Esophagus squamous epithelium (tissue), 5 donors: Measurements from ENCODE around the gene PLXND1. TPM values are rescaled to one million over a fixed set of nuclear protein-coding genes. Genes with fewer than 3 reads are reported as not detected.

ENCODE experiments used
- DNase-seq: peaks from one replicate; lab custom pipeline; 2025; lab: John Stamatoyannopoulos, UW
- H3K27ac ChIP-seq, 4 donors: fragments of 200-600 bp; sonication (generic); one replicate each; pipeline ENCODE4 v1.5.1; 2016 to 2019; ENCODE audit warnings: mild to moderate bottlenecking in 1 of 4
- H3K27me3 ChIP-seq, 4 donors: fragments of 200-600 bp; sonication (generic); 1 replicate in 3 of 4; 2 replicates in 1 of 4; pipeline versions ENCODE4 v1.5.1 to v1.6.0; 2017 to 2021; ENCODE audit warnings: antibody characterized with exemption in 1 of 4
- H3K36me3 ChIP-seq, 3 donors: fragments of 200-600 bp; sonication (generic); one replicate each; pipeline ENCODE4 v1.5.1; 2016 to 2019
- H3K4me1 ChIP-seq, 3 donors: fragments of 200-600 bp; sonication (generic); one replicate each; pipeline ENCODE4 v1.5.1; 2017 to 2019
- H3K4me3 ChIP-seq, 4 donors: fragments of 200-600 bp; sonication (generic); 1 replicate in 3 of 4; 2 replicates in 1 of 4; pipeline ENCODE4 v1.5.1; 2016 to 2019; ENCODE audit warnings: mild to moderate bottlenecking in 2 of 4, moderate library complexity in 1 of 4
- H3K9me3 ChIP-seq, 3 donors: fragments of 200-600 bp; sonication (generic); one replicate each; pipeline ENCODE4 v1.5.1; 2016 to 2019
- CTCF ChIP-seq, 6 experiments: fragments of 450-650 bp in 4 of 6; fragments of 200-600 bp in 2 of 6; sonication (generic) in 2 of 6; IDR thresholded peaks; one replicate each; pipeline ENCODE4 v1.5.1; 2016 to 2019; ENCODE audit warnings: antibody characterized with exemption in 6 of 6, mild to moderate bottlenecking in 4 of 6, moderate library complexity in 4 of 6
- POLR2A ChIP-seq, 4 donors: fragments of 450-650 bp; IDR thresholded peaks; one replicate each; pipeline ENCODE4 v1.6.1; 2017; ENCODE audit warnings: antibody characterized with exemption in 4 of 4, mild to moderate bottlenecking in 4 of 4, moderate library complexity in 3 of 4
- WGBS, 2 donors: methylation state at CpG; one replicate each; pipeline ENCODE4 v1.1.5; 2018; 5-methylcytosine and 5-hydroxymethylcytosine counted together
- intact Hi-C: fragments of 100-400 bp; cut with DNase I; formaldehyde crosslinking; loops from one replicate; pipeline ENCODE4 v1.15.0; 2022
- total RNA-seq, 4 donors: library from RNA; depleted of rRNA; stranded (reverse); fragments of >200 nt; gene quantifications; one replicate each; pipeline ENCODE4 v1.1.0, GENCODE V29; 2016
- donor health status: DM: yes; HTN: yes; CAD: no.

PLXND1 gene
- total RNA-seq, 4 donors from 2014 or later, result 4.5 to 66.0 (median 24.4) TPM

- intact Hi-C loops, result no loop called here
- WGBS, 2 donors, result 68 to 83% methylated on average over 3 to 4 of the region's 4 CpGs
- H3K36me3 ChIP-seq, result no peaks in the 10 kb centered on the region
- H3K9me3 ChIP-seq, result no peaks in the 10 kb centered on the region
- no peak for DNase-seq
- TF ChIP-seq POLR2A (IDR thresholded peaks at IDR 0.05), result no peak
- TF ChIP-seq CTCF (IDR thresholded peaks at IDR 0.05), result no peak
- H3K4me3 ChIP-seq, result no peak overlapping the region
- H3K27ac ChIP-seq, result no peak overlapping the region
- peaks cover 0 to 7% (median 0%) of the 10 kb centered on the region in 4 donors for H3K27me3 ChIP-seq
- H3K4me1 ChIP-seq, result peaks cover 0 to 6% (median 0%) of the 10 kb centered on the region in 3 donors
These were observed 71.9 kb downstream of the PLXND1 start for GRCh38 chr3:129534428-129535027.

- 89 to 91% methylated on average over 11 to 13 of the region's 16 CpGs for WGBS, 2 donors
- Histone ChIP-seq H3K27me3 (peaks cover 0 to 7% (median 0%) of the 10 kb centered on the region in 4 donors), H3K36me3 (no peaks in the 10 kb centered on the region), H3K4me1 (peaks cover 0 to 6% (median 0%) of the 10 kb centered on the region in 3 donors), H3K9me3 (no peaks in the 10 kb centered on the region), H3K4me3 (no peak overlapping the region), H3K27ac (no peak overlapping the region)
- intact Hi-C loops, result no loop called here
- TF ChIP-seq POLR2A (IDR thresholded peaks at IDR 0.05) (no peak), CTCF (IDR thresholded peaks at IDR 0.05) (no peak)
- DNase-seq, result no peak
These were observed 73.1 kb downstream of the PLXND1 start for GRCh38 chr3:129533406-129533805.

GRCh38 chr3:129532261-129532660 lies 74.2 kb downstream of the PLXND1 start:
- no peak for TF ChIP-seq POLR2A (IDR thresholded peaks at IDR 0.05)
- TF ChIP-seq CTCF (IDR thresholded peaks at IDR 0.05), result no peak
- Histone ChIP-seq H3K27me3 (no peaks in the 10 kb centered on the region), H3K4me3 (no peak overlapping the region), H3K27ac (no peak overlapping the region), H3K36me3 (no peaks in the 10 kb centered on the region), H3K4me1 (peaks cover 0 to 6% (median 0%) of the 10 kb centered on the region in 3 donors), H3K9me3 (no peaks in the 10 kb centered on the region)
- 92 to 94% methylated on average over 10 to 20 of the region's 20 CpGs for WGBS, 2 donors
- intact Hi-C loops, result no loop called here
- no peak for DNase-seq

- H3K9me3 ChIP-seq, result no peaks in the 10 kb centered on the region
- 86 to 88% methylated on average over 9 to 11 of the region's 11 CpGs for WGBS, 2 donors
- H3K4me3 ChIP-seq, result no peak overlapping the region
- no peak overlapping the region for H3K27ac ChIP-seq
- no peaks in the 10 kb centered on the region for H3K36me3 ChIP-seq
- no peaks in the 10 kb centered on the region for H3K27me3 ChIP-seq
- no peak for TF ChIP-seq POLR2A (IDR thresholded peaks at IDR 0.05)
- TF ChIP-seq CTCF (IDR thresholded peaks at IDR 0.05), result no peak
- peaks cover 0 to 6% (median 0%) of the 10 kb centered on the region in 3 donors for H3K4me1 ChIP-seq
- intact Hi-C loops, result no loop called here
- DNase-seq, result no peak
These were observed 74.8 kb downstream of the PLXND1 start for GRCh38 chr3:129531699-129532098.

- 92 to 100% methylated on average over 1 to 5 of the region's 13 CpGs for WGBS, 2 donors
- Histone ChIP-seq H3K4me1 (peaks cover 0 to 6% (median 0%) of the 10 kb centered on the region in 3 donors), H3K27me3 (no peaks in the 10 kb centered on the region), H3K27ac (no peak overlapping the region), H3K36me3 (no peaks in the 10 kb centered on the region), H3K9me3 (no peaks in the 10 kb centered on the region), H3K4me3 (no peak overlapping the region)
- no peak for TF ChIP-seq CTCF (IDR thresholded peaks at IDR 0.05)
- TF ChIP-seq POLR2A (IDR thresholded peaks at IDR 0.05), result no peak
- intact Hi-C loops, result no loop called here
- no peak for DNase-seq
These were observed 75.7 kb downstream of the PLXND1 start for GRCh38 chr3:129530821-129531220.
